BE2C (cell line): ENCODE data around the gene CSTB.

Experiments
- DNase-seq: peaks from one replicate; pipeline ENCODE4 v3.0.0-alpha.2; 2020
- H3K27me3 ChIP-seq: fragments of 250-450 bp; sonication (Bioruptor Pico); 2 replicates; pipeline ENCODE4 v1.5.1; 2020; ENCODE audit warnings: mild to moderate bottlenecking
- H3K36me3 ChIP-seq: fragments of 250-450 bp; sonication (Bioruptor Pico); 2 replicates; pipeline ENCODE4 v1.5.1; 2020; ENCODE audit warnings: mild to moderate bottlenecking
- H3K4me1 ChIP-seq: fragments of 250-450 bp; sonication (Bioruptor Pico); 2 replicates; pipeline ENCODE4 v1.5.1; 2020
- H3K4me3 ChIP-seq: 2 replicates; pipeline ENCODE4 v1.5.1; 2011; ENCODE audit warnings: low read depth, low read length
- H3K9me3 ChIP-seq: fragments of 250-450 bp; sonication (Bioruptor Pico); 2 replicates; pipeline ENCODE4 v1.5.1; 2020
- CTCF ChIP-seq: IDR thresholded peaks from 2 replicates; pipeline ENCODE4 v1.5.1; 2012; ENCODE audit warnings: mild to moderate bottlenecking, low read depth, low read length

CSTB gene

GRCh38 chr21:43739621-43740435 is 36.3 kb downstream of the CSTB start:
- TF ChIP-seq CTCF: no peak
- peak; percentile 40 for DNase-seq
- peaks cover 22% of the 10 kb centered on the region for H3K36me3 ChIP-seq
- H3K27me3 ChIP-seq: no peaks in the 10 kb centered on the region
- no peak overlapping the region for H3K4me3 ChIP-seq
- H3K4me1 ChIP-seq: peaks cover 2% of the 10 kb centered on the region; the same call in 1 of the 2 replicates
- no peaks in the 10 kb centered on the region for H3K9me3 ChIP-seq

- Histone ChIP-seq H3K4me3 (no peak overlapping the region), H3K36me3 (peaks cover 14% of the 10 kb centered on the region), H3K4me1 (peaks cover 2% of the 10 kb centered on the region; the same call in 1 of the 2 replicates), H3K27me3 (no peaks in the 10 kb centered on the region), H3K9me3 (no peaks in the 10 kb centered on the region)
- no peak for TF ChIP-seq CTCF
- DNase-seq: no peak
Observed at GRCh38 chr21:43737158-43737950, 38.8 kb downstream of the CSTB start.

GRCh38 chr21:43736224-43736883 is 39.8 kb downstream of the CSTB start:
- DNase-seq: no peak
- Histone ChIP-seq H3K4me3 (no peak overlapping the region), H3K9me3 (no peaks in the 10 kb centered on the region), H3K27me3 (no peaks in the 10 kb centered on the region), H3K36me3 (peaks cover 6% of the 10 kb centered on the region), H3K4me1 (no peaks in the 10 kb centered on the region)
- no peak for TF ChIP-seq CTCF

- Histone ChIP-seq H3K4me1 (no peaks in the 10 kb centered on the region), H3K9me3 (no peaks in the 10 kb centered on the region), H3K4me3 (no peak overlapping the region), H3K36me3 (peaks cover 6% of the 10 kb centered on the region), H3K27me3 (no peaks in the 10 kb centered on the region)
- TF ChIP-seq CTCF: no peak
- DNase-seq: no peak
Observed at GRCh38 chr21:43735236-43736091, 40.6 kb downstream of the CSTB start.

- Histone ChIP-seq H3K9me3 (no peaks in the 10 kb centered on the region), H3K4me3 (no peak overlapping the region), H3K27me3 (no peaks in the 10 kb centered on the region), H3K36me3 (peaks cover 6% of the 10 kb centered on the region), H3K4me1 (no peaks in the 10 kb centered on the region)
- no peak for DNase-seq
- TF ChIP-seq CTCF: no peak
Observed at GRCh38 chr21:43734928-43735229, 41.2 kb downstream of the CSTB start.
